ENCODE measurements around the gene CLDN4.

Gene CLDN4

DNA sequence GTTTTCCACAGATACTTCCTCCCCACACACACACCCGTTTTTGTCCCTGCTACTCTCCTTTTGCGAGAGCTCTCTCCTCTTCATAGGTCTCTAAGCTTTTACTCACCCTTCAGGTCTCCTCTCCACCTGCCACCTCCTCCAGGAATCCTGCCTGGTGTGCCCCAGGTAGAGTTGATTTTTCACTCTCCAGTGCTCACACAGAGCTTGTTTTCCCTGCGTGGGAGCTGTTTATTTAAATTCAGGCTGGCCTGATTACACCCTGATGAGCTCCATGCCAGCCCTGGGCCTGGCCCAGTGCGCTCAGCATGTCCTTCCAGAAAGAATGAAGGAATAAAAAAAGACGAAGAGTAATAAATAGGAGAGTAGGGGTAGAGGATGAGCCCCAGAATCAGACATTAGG is 7.5 kb upstream of the CLDN4 start:
- no peaks in the 10 kb centered on the region for H3K36me3 ChIP-seq (ENCODE audit: control insufficient read depth in 1 of 2, insufficient read depth in 2 of 2, low read length in 2 of 2)
- peaks cover 29 to 47% of the 10 kb centered on the region in 2 donors for H3K4me1 ChIP-seq (ENCODE audit: control insufficient read depth in 1 of 2, insufficient read depth in 2 of 2, low read length in 2 of 2)
- H3K9me3 ChIP-seq (ENCODE audit: control insufficient read depth in 1 of 2, low read length in 2 of 2), result no peaks in the 10 kb centered on the region
- H3K27me3 ChIP-seq (ENCODE audit: control insufficient read depth in 1 of 2, insufficient read depth in 2 of 2, low read length in 2 of 2), result no peaks in the 10 kb centered on the region
- peak overlapping the region; percentile 48 to 52 for H3K9ac ChIP-seq (ENCODE audit: low read depth in 1 of 2, low read length in 2 of 2)
- peak overlapping the region; percentile 36 for H3K27ac ChIP-seq (ENCODE audit: low read depth, low read length)
- no peak overlapping the region for H3K4me3 ChIP-seq (ENCODE audit: low read depth in 1 of 2, low read length in 2 of 2)

DNA sequence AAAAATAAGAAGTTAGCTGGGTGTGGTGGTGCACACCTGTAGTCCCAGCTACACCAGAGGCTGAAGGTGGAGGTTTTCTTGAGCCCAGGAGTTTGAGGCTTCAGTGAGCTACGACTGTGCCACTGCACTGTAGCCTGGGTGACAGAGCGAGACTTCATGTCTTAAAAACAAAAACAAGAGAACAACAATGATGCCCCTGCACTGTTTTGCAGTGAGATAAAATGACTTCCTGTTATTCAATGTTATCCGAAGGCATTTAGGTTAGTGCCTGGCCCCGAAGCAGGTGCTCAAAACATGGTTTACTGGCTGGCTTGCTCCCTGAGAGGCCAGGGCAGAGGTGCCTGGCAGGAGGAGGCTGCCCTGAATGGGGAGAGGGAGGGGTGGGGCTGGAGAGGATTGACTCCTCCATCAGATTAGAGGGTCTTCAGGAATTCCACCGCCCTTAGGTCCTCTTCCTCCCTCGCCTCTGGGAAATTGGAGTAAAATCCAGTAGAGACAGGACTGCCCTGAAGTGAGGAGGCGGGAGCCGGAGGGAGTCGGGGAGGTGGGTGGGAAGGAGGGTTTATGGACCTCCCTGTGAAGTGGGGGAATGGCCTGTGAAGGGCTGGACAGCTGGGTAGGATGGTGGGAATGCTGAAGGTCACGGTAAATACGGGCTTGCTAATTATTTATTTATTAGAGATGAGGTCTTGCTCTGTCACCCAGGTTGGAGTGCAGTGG is 6.8 kb upstream of the CLDN4 start:
- Histone ChIP-seq H3K4me3 (ENCODE audit: low read depth in 1 of 2, low read length in 2 of 2) (no peak overlapping the region), H3K9me3 (ENCODE audit: control insufficient read depth in 1 of 2, low read length in 2 of 2) (no peaks in the 10 kb centered on the region), H3K27me3 (ENCODE audit: control insufficient read depth in 1 of 2, insufficient read depth in 2 of 2, low read length in 2 of 2) (no peaks in the 10 kb centered on the region), H3K4me1 (ENCODE audit: control insufficient read depth in 1 of 2, insufficient read depth in 2 of 2, low read length in 2 of 2) (peaks cover 32 to 53% of the 10 kb centered on the region in 2 donors), H3K9ac (ENCODE audit: low read depth in 1 of 2, low read length in 2 of 2) (no peak overlapping the region), H3K27ac (ENCODE audit: low read depth, low read length) (no peak overlapping the region), H3K36me3 (ENCODE audit: control insufficient read depth in 1 of 2, insufficient read depth in 2 of 2, low read length in 2 of 2) (no peaks in the 10 kb centered on the region)

DNA sequence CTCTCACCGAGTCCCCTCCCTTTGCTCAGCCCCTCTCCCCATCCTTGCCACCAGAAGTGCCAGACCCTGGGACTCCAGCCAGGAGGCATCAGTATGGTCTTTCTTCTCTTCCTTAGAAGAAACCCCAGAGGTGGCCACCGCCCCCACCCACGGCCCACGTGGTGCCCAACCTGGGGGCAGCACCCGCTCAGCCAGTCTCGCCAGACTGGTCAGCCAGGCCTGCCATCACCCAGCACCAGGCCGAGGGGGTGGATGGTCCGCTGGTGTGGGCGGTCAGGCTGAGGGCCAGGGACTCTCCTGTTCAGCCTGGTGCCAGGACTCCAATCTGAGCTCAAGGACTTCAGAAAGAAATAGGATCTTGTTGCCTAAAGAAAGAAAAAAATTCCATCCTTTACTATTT is 5.8 kb upstream of the CLDN4 start:
- Histone ChIP-seq H3K27me3 (ENCODE audit: control insufficient read depth in 1 of 2, insufficient read depth in 2 of 2, low read length in 2 of 2) (no peaks in the 10 kb centered on the region), H3K27ac (ENCODE audit: low read depth, low read length) (no peak overlapping the region), H3K36me3 (ENCODE audit: control insufficient read depth in 1 of 2, insufficient read depth in 2 of 2, low read length in 2 of 2) (no peaks in the 10 kb centered on the region), H3K9me3 (ENCODE audit: control insufficient read depth in 1 of 2, low read length in 2 of 2) (no peaks in the 10 kb centered on the region), H3K4me3 (ENCODE audit: low read depth in 1 of 2, low read length in 2 of 2) (no peak overlapping the region), H3K4me1 (ENCODE audit: control insufficient read depth in 1 of 2, insufficient read depth in 2 of 2, low read length in 2 of 2) (peaks cover 41 to 61% of the 10 kb centered on the region in 2 donors), H3K9ac (ENCODE audit: low read depth in 1 of 2, low read length in 2 of 2) (no peak overlapping the region)

DNA sequence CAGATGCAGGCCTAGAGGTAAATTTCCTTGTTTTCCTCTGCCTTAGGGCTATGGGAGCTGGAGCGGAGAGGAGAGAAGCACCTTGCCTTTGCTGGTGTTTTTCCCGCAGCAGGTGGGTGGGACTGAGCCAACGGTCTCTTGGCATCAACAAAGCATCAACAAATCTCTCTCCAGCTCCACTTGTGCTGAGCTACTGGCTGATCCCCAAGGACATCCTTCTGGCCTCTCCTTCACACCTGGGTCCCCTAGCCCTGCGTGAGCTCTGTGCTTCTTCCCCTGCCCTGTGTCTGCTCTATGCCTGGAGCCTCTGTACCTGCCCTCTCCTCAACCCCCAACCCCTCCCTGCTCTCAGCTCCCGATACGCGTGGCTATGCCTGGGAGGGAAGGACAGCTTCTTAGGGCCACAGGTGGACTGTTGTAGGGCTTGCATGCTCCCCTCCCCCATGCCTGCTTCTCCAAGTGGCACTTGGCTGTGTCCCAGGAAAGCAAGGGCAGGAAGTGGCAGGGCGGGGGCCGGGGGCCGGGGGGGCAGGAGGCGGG is 3.2 kb upstream of the CLDN4 start:
- Histone ChIP-seq H3K4me1 (ENCODE audit: control insufficient read depth in 1 of 2, insufficient read depth in 2 of 2, low read length in 2 of 2) (peaks cover 35 to 52% of the 10 kb centered on the region in 2 donors), H3K9me3 (ENCODE audit: control insufficient read depth in 1 of 2, low read length in 2 of 2) (no peaks in the 10 kb centered on the region), H3K27ac (ENCODE audit: low read depth, low read length) (peak overlapping the region; percentile 90), H3K36me3 (ENCODE audit: control insufficient read depth in 1 of 2, insufficient read depth in 2 of 2, low read length in 2 of 2) (peaks cover 0 to 3% of the 10 kb centered on the region in 2 donors), H3K27me3 (ENCODE audit: control insufficient read depth in 1 of 2, insufficient read depth in 2 of 2, low read length in 2 of 2) (no peaks in the 10 kb centered on the region), H3K9ac (ENCODE audit: low read depth in 1 of 2, low read length in 2 of 2) (peak overlapping the region; percentile 32 to 70), H3K4me3 (ENCODE audit: low read depth in 1 of 2, low read length in 2 of 2) (peak overlapping the region; percentile 16 to 49)

DNA sequence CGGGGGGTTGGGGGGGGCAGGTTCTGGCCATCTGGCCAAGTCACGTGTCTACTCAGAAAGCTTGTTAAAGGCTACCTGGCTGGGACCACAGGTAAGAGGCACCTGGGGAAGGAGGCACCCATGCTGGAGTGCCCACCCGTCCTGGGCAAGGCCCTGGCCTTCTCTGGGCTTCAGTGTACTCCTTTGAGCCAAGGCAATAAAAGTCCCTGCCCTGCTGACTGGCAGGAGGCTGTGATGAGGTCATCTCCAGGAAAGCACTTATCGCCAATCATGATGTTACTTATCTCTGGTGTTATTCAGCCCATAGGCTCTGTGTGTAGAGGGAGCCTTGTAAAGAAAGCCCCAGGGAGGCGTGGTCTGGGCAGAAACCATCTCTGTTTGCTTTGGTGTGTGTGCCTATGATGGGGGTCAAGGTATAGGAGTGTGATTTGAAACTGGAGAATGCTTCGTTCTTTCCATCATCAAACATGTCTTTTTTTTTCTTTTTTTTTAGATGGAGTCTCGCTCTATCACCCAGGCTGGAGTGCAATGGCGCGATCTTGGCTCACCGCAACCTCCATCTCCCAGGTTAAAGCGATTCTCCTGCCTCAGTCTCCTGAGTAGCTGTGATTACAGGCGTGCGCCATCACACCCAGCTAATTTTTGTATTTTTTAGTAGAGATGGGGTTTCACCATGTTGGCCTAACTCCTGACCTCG is 2.5 kb upstream of the CLDN4 start:
- Histone ChIP-seq H3K4me3 (ENCODE audit: low read depth in 1 of 2, low read length in 2 of 2) (no peak overlapping the region), H3K27me3 (ENCODE audit: control insufficient read depth in 1 of 2, insufficient read depth in 2 of 2, low read length in 2 of 2) (no peaks in the 10 kb centered on the region), H3K9me3 (ENCODE audit: control insufficient read depth in 1 of 2, low read length in 2 of 2) (no peaks in the 10 kb centered on the region), H3K9ac (ENCODE audit: low read depth in 1 of 2, low read length in 2 of 2) (peak overlapping the region; percentile 55 to 99), H3K4me1 (ENCODE audit: control insufficient read depth in 1 of 2, insufficient read depth in 2 of 2, low read length in 2 of 2) (peaks cover 30 to 49% of the 10 kb centered on the region in 2 donors), H3K36me3 (ENCODE audit: control insufficient read depth in 1 of 2, insufficient read depth in 2 of 2, low read length in 2 of 2) (peaks cover 0 to 3% of the 10 kb centered on the region in 2 donors), H3K27ac (ENCODE audit: low read depth, low read length) (peak overlapping the region; percentile 90)

DNA sequence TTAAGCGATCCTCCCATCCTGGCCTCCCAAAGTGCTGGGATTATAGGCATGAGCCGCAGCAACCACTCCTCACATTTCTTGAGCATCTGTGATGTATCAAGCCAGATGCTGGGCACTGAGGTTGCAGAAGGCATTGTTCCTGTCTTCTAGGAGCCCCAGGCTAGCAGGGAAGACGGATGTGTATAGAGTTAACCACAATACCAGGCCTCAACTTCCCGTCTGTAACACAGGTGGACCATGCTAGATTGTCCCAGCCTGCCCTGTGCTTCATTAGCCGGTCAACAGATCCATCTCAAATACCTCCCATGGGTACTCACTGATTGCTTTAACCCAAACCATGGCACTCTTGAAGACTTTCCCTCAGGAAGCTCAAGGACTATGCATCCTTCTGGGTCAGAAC is 1.8 kb upstream of the CLDN4 start:
- Histone ChIP-seq H3K4me3 (ENCODE audit: low read depth in 1 of 2, low read length in 2 of 2) (peak overlapping the region; percentile 90 to 92), H3K4me1 (ENCODE audit: control insufficient read depth in 1 of 2, insufficient read depth in 2 of 2, low read length in 2 of 2) (peaks cover 30 to 50% of the 10 kb centered on the region in 2 donors), H3K27me3 (ENCODE audit: control insufficient read depth in 1 of 2, insufficient read depth in 2 of 2, low read length in 2 of 2) (no peaks in the 10 kb centered on the region), H3K36me3 (ENCODE audit: control insufficient read depth in 1 of 2, insufficient read depth in 2 of 2, low read length in 2 of 2) (peaks cover 0 to 3% of the 10 kb centered on the region in 2 donors), H3K9me3 (ENCODE audit: control insufficient read depth in 1 of 2, low read length in 2 of 2) (no peaks in the 10 kb centered on the region), H3K27ac (ENCODE audit: low read depth, low read length) (peak overlapping the region; percentile 87), H3K9ac (ENCODE audit: low read depth in 1 of 2, low read length in 2 of 2) (peak overlapping the region; percentile 55 to 99)

DNA sequence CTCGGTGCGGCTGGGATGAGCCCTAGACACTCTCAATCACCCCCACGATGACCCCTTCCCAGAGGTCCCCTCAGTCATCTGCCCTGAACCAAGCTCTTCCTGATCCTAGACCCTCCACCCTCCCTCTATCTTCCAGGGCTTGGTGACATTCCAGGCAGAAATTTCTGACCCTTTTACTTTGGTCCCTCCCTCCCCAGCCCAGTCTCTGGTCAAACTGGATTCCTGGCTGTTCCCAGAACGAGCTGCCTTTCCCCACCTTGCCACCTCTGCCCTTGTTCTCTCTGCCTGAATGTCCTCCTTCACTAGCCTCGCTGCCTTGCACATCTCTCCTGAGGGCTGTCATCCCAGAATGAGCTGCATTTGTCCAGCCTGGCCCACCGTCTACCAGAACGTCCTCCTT is 1.3 kb upstream of the CLDN4 start:
- peak overlapping the region; percentile 55 to 99 for H3K9ac ChIP-seq (ENCODE audit: low read depth in 1 of 2, low read length in 2 of 2)
- no peaks in the 10 kb centered on the region for H3K27me3 ChIP-seq (ENCODE audit: control insufficient read depth in 1 of 2, insufficient read depth in 2 of 2, low read length in 2 of 2)
- peak overlapping the region; percentile 90 to 92 for H3K4me3 ChIP-seq (ENCODE audit: low read depth in 1 of 2, low read length in 2 of 2)
- H3K4me1 ChIP-seq (ENCODE audit: control insufficient read depth in 1 of 2, insufficient read depth in 2 of 2, low read length in 2 of 2), result peaks cover 30 to 50% of the 10 kb centered on the region in 2 donors
- H3K36me3 ChIP-seq (ENCODE audit: control insufficient read depth in 1 of 2, insufficient read depth in 2 of 2, low read length in 2 of 2), result peaks cover 0 to 3% of the 10 kb centered on the region in 2 donors
- H3K27ac ChIP-seq (ENCODE audit: low read depth, low read length), result peak overlapping the region; percentile 87
- no peaks in the 10 kb centered on the region for H3K9me3 ChIP-seq (ENCODE audit: control insufficient read depth in 1 of 2, low read length in 2 of 2)

DNA sequence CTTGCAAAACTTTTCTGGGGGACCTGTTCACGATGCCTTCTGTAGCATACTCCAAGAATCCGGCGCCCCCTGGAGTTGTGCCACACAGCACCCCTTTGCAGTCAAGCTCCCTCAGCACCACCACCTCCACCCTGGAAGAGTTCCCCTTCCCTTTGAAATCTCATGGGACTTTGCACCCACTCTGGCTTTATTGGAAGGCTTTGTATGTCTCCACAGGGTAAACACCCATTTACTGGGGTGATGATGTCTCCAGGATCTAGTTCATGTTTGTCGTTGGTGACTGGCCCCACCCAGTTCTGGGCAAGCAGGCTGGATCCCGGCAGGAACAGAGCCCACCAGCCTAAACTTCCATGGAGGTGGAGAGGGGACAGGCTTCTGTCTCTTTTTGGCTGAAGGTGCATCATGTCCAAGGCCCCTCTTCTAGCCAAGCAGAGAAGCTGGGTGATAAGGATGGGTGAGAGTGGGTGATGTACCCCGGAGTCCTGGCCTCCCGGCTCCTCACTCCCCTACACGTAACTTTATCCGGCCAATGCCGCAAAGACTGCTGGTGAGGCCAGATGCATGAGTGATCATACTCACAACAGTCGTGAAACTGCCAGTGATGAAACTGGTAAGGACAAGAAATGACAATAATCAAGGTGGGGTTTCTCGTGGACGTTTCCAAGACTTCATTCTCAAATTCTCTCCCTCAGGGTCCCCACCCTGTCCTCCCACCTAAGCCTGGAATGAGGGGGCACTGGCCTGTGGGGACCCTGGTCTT is 695 bp upstream of the CLDN4 start:
- no peaks in the 10 kb centered on the region for H3K27me3 ChIP-seq (ENCODE audit: control insufficient read depth in 1 of 2, insufficient read depth in 2 of 2, low read length in 2 of 2)
- peaks cover 0 to 3% of the 10 kb centered on the region in 2 donors for H3K36me3 ChIP-seq (ENCODE audit: control insufficient read depth in 1 of 2, insufficient read depth in 2 of 2, low read length in 2 of 2)
- peak overlapping the region; percentile 85 to 99 for H3K9ac ChIP-seq (ENCODE audit: low read depth in 1 of 2, low read length in 2 of 2)
- no peaks in the 10 kb centered on the region for H3K9me3 ChIP-seq (ENCODE audit: control insufficient read depth in 1 of 2, low read length in 2 of 2)
- peaks cover 30 to 50% of the 10 kb centered on the region in 2 donors for H3K4me1 ChIP-seq (ENCODE audit: control insufficient read depth in 1 of 2, insufficient read depth in 2 of 2, low read length in 2 of 2)
- peak overlapping the region; percentile 90 to 92 for H3K4me3 ChIP-seq (ENCODE audit: low read depth in 1 of 2, low read length in 2 of 2)
- peak overlapping the region; percentile 98 for H3K27ac ChIP-seq (ENCODE audit: low read depth, low read length)

DNA sequence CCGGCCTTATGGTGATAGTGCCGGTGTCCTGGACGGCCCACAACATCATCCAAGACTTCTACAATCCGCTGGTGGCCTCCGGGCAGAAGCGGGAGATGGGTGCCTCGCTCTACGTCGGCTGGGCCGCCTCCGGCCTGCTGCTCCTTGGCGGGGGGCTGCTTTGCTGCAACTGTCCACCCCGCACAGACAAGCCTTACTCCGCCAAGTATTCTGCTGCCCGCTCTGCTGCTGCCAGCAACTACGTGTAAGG is 713 bp downstream of the CLDN4 start:
- no peaks in the 10 kb centered on the region for H3K9me3 ChIP-seq (ENCODE audit: control insufficient read depth in 1 of 2, low read length in 2 of 2)
- peak overlapping the region; percentile 90 to 92 for H3K4me3 ChIP-seq (ENCODE audit: low read depth in 1 of 2, low read length in 2 of 2)
- H3K9ac ChIP-seq (ENCODE audit: low read depth in 1 of 2, low read length in 2 of 2), result peak overlapping the region; percentile 99
- no peaks in the 10 kb centered on the region for H3K27me3 ChIP-seq (ENCODE audit: control insufficient read depth in 1 of 2, insufficient read depth in 2 of 2, low read length in 2 of 2)
- peaks cover 29 to 41% of the 10 kb centered on the region in 2 donors for H3K4me1 ChIP-seq (ENCODE audit: control insufficient read depth in 1 of 2, insufficient read depth in 2 of 2, low read length in 2 of 2)
- peaks cover 0 to 3% of the 10 kb centered on the region in 2 donors for H3K36me3 ChIP-seq (ENCODE audit: control insufficient read depth in 1 of 2, insufficient read depth in 2 of 2, low read length in 2 of 2)
- H3K27ac ChIP-seq (ENCODE audit: low read depth, low read length), result peak overlapping the region; percentile 98

Data from duodenal mucosa (tissue), 2 donors.